Neural cell (in vitro differentiated cells): ENCODE measurements around the gene SLC22A5.

Experiments used
- EP300 ChIP-seq: fragments of 450-650 bp; conservative IDR thresholded peaks from 2 replicates; pipeline ENCODE4 v1.6.1; 2014; ENCODE audit warnings: antibody characterized with exemption, mild to moderate bottlenecking, moderate library complexity; ENCODE audit not compliant: poor library complexity, severe bottlenecking
- EZH2 ChIP-seq: fragments of 200-600, 300-800 bp; shearing (Covaris generic), sonication (generic); IDR thresholded peaks from 2 replicates; pipeline ENCODE4 v1.6.1; 2014; ENCODE audit warnings: antibody characterized with exemption, low read length, borderline replicate concordance, mild to moderate bottlenecking; ENCODE audit not compliant: insufficient read depth, poor library complexity, severe bottlenecking
- MXI1 ChIP-seq: fragments of 450-650 bp; conservative IDR thresholded peaks from 2 replicates; pipeline ENCODE4 v1.6.1; 2014; ENCODE audit warnings: antibody characterized with exemption, mild to moderate bottlenecking; ENCODE audit not compliant: poor library complexity, severe bottlenecking
- POLR2AphosphoS5 ChIP-seq: IDR thresholded peaks from 2 replicates; pipeline ENCODE4 v1.6.1; 2012
- TAF1 ChIP-seq: IDR thresholded peaks from 2 replicates; pipeline ENCODE4 v1.6.1; 2012; ENCODE audit warnings: low read depth
- TF ChIP-seq, protein P1 (sequence below): fragments of 450-650 bp; IDR thresholded peaks from 2 replicates; pipeline ENCODE4 v1.5.1; 2014; ENCODE audit warnings: antibody characterized with exemption, mild to moderate bottlenecking, moderate library complexity; ENCODE audit not compliant: poor library complexity, severe bottlenecking

- TF ChIP-seq, protein P1, sequence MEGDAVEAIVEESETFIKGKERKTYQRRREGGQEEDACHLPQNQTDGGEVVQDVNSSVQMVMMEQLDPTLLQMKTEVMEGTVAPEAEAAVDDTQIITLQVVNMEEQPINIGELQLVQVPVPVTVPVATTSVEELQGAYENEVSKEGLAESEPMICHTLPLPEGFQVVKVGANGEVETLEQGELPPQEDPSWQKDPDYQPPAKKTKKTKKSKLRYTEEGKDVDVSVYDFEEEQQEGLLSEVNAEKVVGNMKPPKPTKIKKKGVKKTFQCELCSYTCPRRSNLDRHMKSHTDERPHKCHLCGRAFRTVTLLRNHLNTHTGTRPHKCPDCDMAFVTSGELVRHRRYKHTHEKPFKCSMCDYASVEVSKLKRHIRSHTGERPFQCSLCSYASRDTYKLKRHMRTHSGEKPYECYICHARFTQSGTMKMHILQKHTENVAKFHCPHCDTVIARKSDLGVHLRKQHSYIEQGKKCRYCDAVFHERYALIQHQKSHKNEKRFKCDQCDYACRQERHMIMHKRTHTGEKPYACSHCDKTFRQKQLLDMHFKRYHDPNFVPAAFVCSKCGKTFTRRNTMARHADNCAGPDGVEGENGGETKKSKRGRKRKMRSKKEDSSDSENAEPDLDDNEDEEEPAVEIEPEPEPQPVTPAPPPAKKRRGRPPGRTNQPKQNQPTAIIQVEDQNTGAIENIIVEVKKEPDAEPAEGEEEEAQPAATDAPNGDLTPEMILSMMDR = no peak
- TF ChIP-seq MXI1 (no peak), EZH2 (no peak), POLR2AphosphoS5 (no peak), EP300 (no peak), TAF1 (no peak)
These were observed 5.2 kb upstream of the SLC22A5 start for GRCh38 chr5:132364319-132364718.
